HG03175 (cell line): ENCODE results near the gene CLDN34.

Source experiments
- ATAC-seq: cut with Tn5 transposase; IDR thresholded peaks from one replicate; pipeline ENCODE4 v1.9.1; 2021; ENCODE audit warnings: mild to moderate bottlenecking, moderate library complexity; ENCODE audit not compliant: unreplicated experiment

Gene CLDN34

GRCh38 chrX:9966775-9967408 is at the start of gene CLDN34:
Gene CLDN34 (plus strand): TSS chrX:9967358. CDS start chrX:9967358, 0 bp downstream.
- no peak for ATAC-seq

GRCh38 chrX:9917861-9918260 is 49.3 kb upstream of the CLDN34 start:
- ATAC-seq: no peak

GRCh38 chrX:9919632-9920172 is 47.5 kb upstream of the CLDN34 start:
- no peak for ATAC-seq

GRCh38 chrX:9921407-9921806 is 45.8 kb upstream of the CLDN34 start:
- no peak for ATAC-seq

- no peak for ATAC-seq
Observed at GRCh38 chrX:9923357-9923756, 43.8 kb upstream of the CLDN34 start.

GRCh38 chrX:9926002-9926401 is 41.2 kb upstream of the CLDN34 start:
- no peak for ATAC-seq

GRCh38 chrX:9927698-9928482 is 39.3 kb upstream of the CLDN34 start:
- ATAC-seq: no peak

GRCh38 chrX:9935436-9935835 is 31.7 kb upstream of the CLDN34 start:
- no peak for ATAC-seq

- ATAC-seq: no peak
Observed at GRCh38 chrX:9937761-9938160, 29.4 kb upstream of the CLDN34 start.

- ATAC-seq: no peak
Observed at GRCh38 chrX:9938516-9938915, 28.6 kb upstream of the CLDN34 start.

GRCh38 chrX:9940421-9940820 is 26.7 kb upstream of the CLDN34 start:
- ATAC-seq: no peak

GRCh38 chrX:9942086-9942485 is 25.1 kb upstream of the CLDN34 start:
- ATAC-seq: peak; percentile 84

- ATAC-seq: no peak
Observed at GRCh38 chrX:9943420-9943819, 23.7 kb upstream of the CLDN34 start.

GRCh38 chrX:9947131-9947794 is 19.9 kb upstream of the CLDN34 start:
- ATAC-seq: no peak

GRCh38 chrX:9948406-9948805 is 18.8 kb upstream of the CLDN34 start:
- no peak for ATAC-seq

- ATAC-seq: no peak
Observed at GRCh38 chrX:9952300-9952699, 14.9 kb upstream of the CLDN34 start.

- no peak for ATAC-seq
Observed at GRCh38 chrX:9953396-9953795, 13.8 kb upstream of the CLDN34 start.

GRCh38 chrX:9955506-9955905 is 11.7 kb upstream of the CLDN34 start:
- ATAC-seq: no peak

GRCh38 chrX:9957743-9958142 is 9.4 kb upstream of the CLDN34 start:
- ATAC-seq: no peak

GRCh38 chrX:9958183-9958582 is 9.0 kb upstream of the CLDN34 start:
- ATAC-seq: no peak

- ATAC-seq: no peak
Observed at GRCh38 chrX:9961750-9962149, 5.4 kb upstream of the CLDN34 start.

- no peak for ATAC-seq
Observed at GRCh38 chrX:9977635-9978034, 10.5 kb downstream of the CLDN34 start.
